Stimulated activated CD4-positive, alpha-beta T cell treated with anti-CD3 and anti-CD28 coated beads, Interleukin-4, amount 100 ng/mL, for 48 hours (primary cell): Measurements from ENCODE around the gene OXT.

ENCODE experiments used
- DNase-seq, 2 donors: peaks; one replicate each; pipeline ENCODE4 v3.0.0-alpha.2; 2020; ENCODE audit warnings: low read depth in 2 of 2

OXT gene

GRCh38 chr20:3084283-3084985 lies 13.0 kb downstream of the OXT start, which contains the start of gene AVP:
Gene AVP, minus strand, starts transcription at chr20:3084724. Its CDS starts 50 bp downstream, at chr20:3084674.
- no peak for DNase-seq

- DNase-seq: no peak
These were observed 13.6 kb downstream of the OXT start for GRCh38 chr20:3084986-3085360.

GRCh38 chr20:3085571-3086072 lies 14.2 kb downstream of the OXT start:
- no peak for DNase-seq

- DNase-seq: no peak
These were observed 16.6 kb downstream of the OXT start for GRCh38 chr20:3088031-3088430.

GRCh38 chr20:3090565-3090964 lies 19.1 kb downstream of the OXT start:
- DNase-seq: no peak

- peak in 1 of 2 donors; percentile 45 for DNase-seq
These were observed 21.4 kb downstream of the OXT start for GRCh38 chr20:3092611-3093379.

GRCh38 chr20:3093861-3094361 lies 22.5 kb downstream of the OXT start:
- no peak for DNase-seq

GRCh38 chr20:3094848-3095629 lies 23.6 kb downstream of the OXT start:
- no peak for DNase-seq

- no peak for DNase-seq
These were observed 29.1 kb downstream of the OXT start for GRCh38 chr20:3100480-3100879.

- DNase-seq: no peak
These were observed 29.8 kb downstream of the OXT start for GRCh38 chr20:3101251-3101650.

- DNase-seq: peak; percentile 47 to 54
These were observed 30.5 kb downstream of the OXT start for GRCh38 chr20:3101737-3102574.

GRCh38 chr20:3102575-3103368 lies 31.4 kb downstream of the OXT start:
- DNase-seq: no peak

GRCh38 chr20:3103369-3104032 lies 32.1 kb downstream of the OXT start:
- no peak for DNase-seq

- DNase-seq: no peak
These were observed 34.1 kb downstream of the OXT start for GRCh38 chr20:3105256-3106137.

GRCh38 chr20:3106185-3106584 lies 34.8 kb downstream of the OXT start:
- no peak for DNase-seq

- no peak for DNase-seq
These were observed 35.4 kb downstream of the OXT start for GRCh38 chr20:3106658-3107463.

GRCh38 chr20:3107464-3108025 lies 36.1 kb downstream of the OXT start:
- DNase-seq: no peak
